GM21423 (cell line): Measurements from ENCODE around the gene OXLD1.

Source experiments
- ATAC-seq: cut with Tn5 transposase; IDR thresholded peaks from one replicate; pipeline ENCODE4 v1.9.1; 2021; ENCODE audit warnings: mild to moderate bottlenecking, moderate library complexity; ENCODE audit not compliant: unreplicated experiment

Gene OXLD1

GRCh38 chr17:81702934-81703746, 36.7 kb upstream of the OXLD1 start, which contains the start of gene MRPL12:
Gene MRPL12, plus strand, starts transcription at chr17:81703367. Its CDS starts 135 bp downstream, at chr17:81703502.
- ATAC-seq = peak; percentile 72

- no peak for ATAC-seq
These were observed 35.1 kb upstream of the OXLD1 start for GRCh38 chr17:81701288-81702071.

- ATAC-seq = no peak
These were observed 34.2 kb upstream of the OXLD1 start for GRCh38 chr17:81700353-81701287.

GRCh38 chr17:81697261-81698044, 31.0 kb upstream of the OXLD1 start:
- no peak for ATAC-seq

- no peak for ATAC-seq
These were observed 30.0 kb upstream of the OXLD1 start for GRCh38 chr17:81696218-81696941.

- no peak for ATAC-seq
These were observed 29.4 kb upstream of the OXLD1 start for GRCh38 chr17:81695801-81696200.

GRCh38 chr17:81695211-81695610, 28.8 kb upstream of the OXLD1 start:
- ATAC-seq = no peak

- ATAC-seq = no peak
These were observed 28.4 kb upstream of the OXLD1 start for GRCh38 chr17:81694810-81695209.

GRCh38 chr17:81693509-81694210, 27.3 kb upstream of the OXLD1 start:
- ATAC-seq = no peak

- no peak for ATAC-seq
These were observed 25.2 kb upstream of the OXLD1 start for GRCh38 chr17:81691608-81692007.

- no peak for ATAC-seq
These were observed 24.8 kb upstream of the OXLD1 start for GRCh38 chr17:81691196-81691595.

GRCh38 chr17:81690549-81690948, 24.1 kb upstream of the OXLD1 start:
- no peak for ATAC-seq

GRCh38 chr17:81690066-81690465, 23.7 kb upstream of the OXLD1 start:
- ATAC-seq = no peak

- ATAC-seq = no peak
These were observed 22.2 kb upstream of the OXLD1 start for GRCh38 chr17:81688616-81689015.

- no peak for ATAC-seq
These were observed 21.6 kb upstream of the OXLD1 start for GRCh38 chr17:81687770-81688541.

GRCh38 chr17:81686614-81687013, 20.2 kb upstream of the OXLD1 start:
- no peak for ATAC-seq

GRCh38 chr17:81685108-81685507, 18.7 kb upstream of the OXLD1 start:
- no peak for ATAC-seq

- ATAC-seq = no peak
These were observed 18.1 kb upstream of the OXLD1 start for GRCh38 chr17:81684442-81684911.
